Ovary (tissue), 3 donors: ENCODE data around the gene HCFC1R1.

Source experiments
- POLR2A ChIP-seq: fragments of 450-650 bp; IDR thresholded peaks from one replicate; pipeline ENCODE4 v1.6.1; 2017; ENCODE audit warnings: antibody characterized with exemption, mild to moderate bottlenecking, moderate library complexity
- TF ChIP-seq, protein P1 (sequence below), 3 donors: fragments of 450-650 bp in 2 of 3; fragments of 200-600 bp in 1 of 3; IDR thresholded peaks; one replicate each; pipeline versions ENCODE4 v1.5.1 to v1.8.0; 2016 to 2022; ENCODE audit warnings: antibody characterized with exemption in 3 of 3, mild to moderate bottlenecking in 1 of 3
- donor health status: DM: no; HTN: no; CAD: no.

- no peak for TF ChIP-seq POLR2A
- TF ChIP-seq, protein P1, sequence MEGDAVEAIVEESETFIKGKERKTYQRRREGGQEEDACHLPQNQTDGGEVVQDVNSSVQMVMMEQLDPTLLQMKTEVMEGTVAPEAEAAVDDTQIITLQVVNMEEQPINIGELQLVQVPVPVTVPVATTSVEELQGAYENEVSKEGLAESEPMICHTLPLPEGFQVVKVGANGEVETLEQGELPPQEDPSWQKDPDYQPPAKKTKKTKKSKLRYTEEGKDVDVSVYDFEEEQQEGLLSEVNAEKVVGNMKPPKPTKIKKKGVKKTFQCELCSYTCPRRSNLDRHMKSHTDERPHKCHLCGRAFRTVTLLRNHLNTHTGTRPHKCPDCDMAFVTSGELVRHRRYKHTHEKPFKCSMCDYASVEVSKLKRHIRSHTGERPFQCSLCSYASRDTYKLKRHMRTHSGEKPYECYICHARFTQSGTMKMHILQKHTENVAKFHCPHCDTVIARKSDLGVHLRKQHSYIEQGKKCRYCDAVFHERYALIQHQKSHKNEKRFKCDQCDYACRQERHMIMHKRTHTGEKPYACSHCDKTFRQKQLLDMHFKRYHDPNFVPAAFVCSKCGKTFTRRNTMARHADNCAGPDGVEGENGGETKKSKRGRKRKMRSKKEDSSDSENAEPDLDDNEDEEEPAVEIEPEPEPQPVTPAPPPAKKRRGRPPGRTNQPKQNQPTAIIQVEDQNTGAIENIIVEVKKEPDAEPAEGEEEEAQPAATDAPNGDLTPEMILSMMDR (IDR thresholded peaks at IDR 0.05): no peak
Measured at GRCh38 chr16:3038896-3039295, 15.2 kb upstream of the HCFC1R1 start.
